HUDEP-2 (cell line): ENCODE data around the gene RAB3GAP1.
"Not testable (repeated sequence)": the region's sequence is repeated elsewhere in the genome, so short reads cannot be mapped to it uniquely, and the experiment has no call there.

ENCODE experiments used
- DNase-seq, 76 experiments: peaks; one replicate each; lab custom pipeline; 2025; ENCODE audit not compliant: unreplicated experiment in 76 of 76; lab: John Stamatoyannopoulos, UW

RAB3GAP1 gene

GRCh38 chr2:135052042-135052876 lies at the start of gene RAB3GAP1:
RAB3GAP1 (plus strand) TSS chr2:135052292; CDS start chr2:135052308, 16 bp downstream.
- peak in 72 of 76 experiments; percentile 6 to 80 (median 60) for DNase-seq

- no peak for DNase-seq
These were observed 49.3 kb upstream of the RAB3GAP1 start for GRCh38 chr2:135002836-135003235.

GRCh38 chr2:135004005-135004746 lies 47.9 kb upstream of the RAB3GAP1 start:
- peak in 62 of 76 experiments; percentile 2 to 70 (median 44) for DNase-seq

- DNase-seq, result no peak
These were observed 46.3 kb upstream of the RAB3GAP1 start for GRCh38 chr2:135005753-135006152.

- no peak for DNase-seq
These were observed 42.8 kb upstream of the RAB3GAP1 start for GRCh38 chr2:135009339-135009738.

GRCh38 chr2:135010200-135010942 lies 41.7 kb upstream of the RAB3GAP1 start:
- no peak for DNase-seq

- no peak for DNase-seq
These were observed 40.5 kb upstream of the RAB3GAP1 start for GRCh38 chr2:135011633-135012032.

- no peak for DNase-seq
These were observed 30.5 kb upstream of the RAB3GAP1 start for GRCh38 chr2:135021618-135022017.

- DNase-seq, result no peak
These were observed 28.9 kb upstream of the RAB3GAP1 start for GRCh38 chr2:135022952-135023880.

- no peak for DNase-seq
These were observed 28.1 kb upstream of the RAB3GAP1 start for GRCh38 chr2:135023886-135024485.

GRCh38 chr2:135029481-135030134 lies 22.5 kb upstream of the RAB3GAP1 start:
- DNase-seq, result no peak

- DNase-seq, result peak in 5 of 76 experiments; percentile 0 to 10 (median 6)
These were observed 21.3 kb upstream of the RAB3GAP1 start for GRCh38 chr2:135030826-135031225.

- not testable (repeated sequence) for DNase-seq
These were observed 18.9 kb upstream of the RAB3GAP1 start for GRCh38 chr2:135033216-135033615.

- DNase-seq, result no peak
These were observed 14.3 kb upstream of the RAB3GAP1 start for GRCh38 chr2:135037831-135038230.

- DNase-seq, result peak in 5 of 76 experiments; percentile 3 to 19 (median 9)
These were observed 8.7 kb upstream of the RAB3GAP1 start for GRCh38 chr2:135043345-135043744.

- no peak for DNase-seq
These were observed 4.8 kb upstream of the RAB3GAP1 start, which contains the start of gene MAP3K19 for GRCh38 chr2:135047300-135047699. MAP3K19 (minus strand) TSS chr2:135047447; CDS start chr2:135024647, 22,800 bp downstream.

GRCh38 chr2:135048122-135048521 lies 4.0 kb upstream of the RAB3GAP1 start:
- no peak for DNase-seq

- no peak for DNase-seq
These were observed 2.0 kb upstream of the RAB3GAP1 start for GRCh38 chr2:135050132-135050531.

GRCh38 chr2:135050684-135051083 lies 1.4 kb upstream of the RAB3GAP1 start:
- peak in 1 of 76 experiments; percentile 10 for DNase-seq
